ENCODE results near the gene IL2RA. TPM values are rescaled to one million over a fixed set of nuclear protein-coding genes. Genes with fewer than 3 reads are reported as not detected.
"Not testable (repeated sequence)": the region's sequence is repeated elsewhere in the genome, so short reads cannot be mapped to it uniquely, and the experiment has no call there.

The IL2RA gene
- under 1 TPM in 2 of 4 donors, not detected in 2; 0.15 to 0.28 TPM for total RNA-seq

- TF ChIP-seq POLR2A (IDR thresholded peaks at IDR 0.05), result no peak
- TF ChIP-seq, protein P1, sequence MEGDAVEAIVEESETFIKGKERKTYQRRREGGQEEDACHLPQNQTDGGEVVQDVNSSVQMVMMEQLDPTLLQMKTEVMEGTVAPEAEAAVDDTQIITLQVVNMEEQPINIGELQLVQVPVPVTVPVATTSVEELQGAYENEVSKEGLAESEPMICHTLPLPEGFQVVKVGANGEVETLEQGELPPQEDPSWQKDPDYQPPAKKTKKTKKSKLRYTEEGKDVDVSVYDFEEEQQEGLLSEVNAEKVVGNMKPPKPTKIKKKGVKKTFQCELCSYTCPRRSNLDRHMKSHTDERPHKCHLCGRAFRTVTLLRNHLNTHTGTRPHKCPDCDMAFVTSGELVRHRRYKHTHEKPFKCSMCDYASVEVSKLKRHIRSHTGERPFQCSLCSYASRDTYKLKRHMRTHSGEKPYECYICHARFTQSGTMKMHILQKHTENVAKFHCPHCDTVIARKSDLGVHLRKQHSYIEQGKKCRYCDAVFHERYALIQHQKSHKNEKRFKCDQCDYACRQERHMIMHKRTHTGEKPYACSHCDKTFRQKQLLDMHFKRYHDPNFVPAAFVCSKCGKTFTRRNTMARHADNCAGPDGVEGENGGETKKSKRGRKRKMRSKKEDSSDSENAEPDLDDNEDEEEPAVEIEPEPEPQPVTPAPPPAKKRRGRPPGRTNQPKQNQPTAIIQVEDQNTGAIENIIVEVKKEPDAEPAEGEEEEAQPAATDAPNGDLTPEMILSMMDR (IDR thresholded peaks at IDR 0.05), result no peak
- Histone ChIP-seq H3K27me3 (no peaks in the 10 kb centered on the region), H3K4me1 (no peaks in the 10 kb centered on the region), H3K27ac (no peak within 1 kb of the TSS), H3K36me3 (no peaks in the 10 kb centered on the region), H3K9me3 (no peaks in the 10 kb centered on the region), H3K4me3 (no peak within 1 kb of the TSS)
- intact Hi-C loops (cut with DNase I; ENCODE audit: low total_unique reads), result no loop called here
- no peak for DNase-seq
Observed at GRCh38 chr10:6062101-6062771, at the start of gene IL2RA. Gene IL2RA, minus strand, starts transcription at chr10:6062367. Its CDS starts 216 bp downstream, at chr10:6062151.

- no peak overlapping the region for H3K27ac ChIP-seq
- no peak for TF ChIP-seq POLR2A (IDR thresholded peaks at IDR 0.05)
- TF ChIP-seq, protein P1 (IDR thresholded peaks at IDR 0.05), result no peak
- no peaks in the 10 kb centered on the region for H3K27me3 ChIP-seq
- H3K9me3 ChIP-seq, result no peaks in the 10 kb centered on the region
- no peak for DNase-seq
- no peak overlapping the region for H3K4me3 ChIP-seq
- H3K36me3 ChIP-seq, result no peaks in the 10 kb centered on the region
- H3K4me1 ChIP-seq, result no peaks in the 10 kb centered on the region
- intact Hi-C loops (cut with DNase I; ENCODE audit: low total_unique reads), result no loop called here
Observed at GRCh38 chr10:6110136-6110535, 48.0 kb upstream of the IL2RA start.

DNA sequence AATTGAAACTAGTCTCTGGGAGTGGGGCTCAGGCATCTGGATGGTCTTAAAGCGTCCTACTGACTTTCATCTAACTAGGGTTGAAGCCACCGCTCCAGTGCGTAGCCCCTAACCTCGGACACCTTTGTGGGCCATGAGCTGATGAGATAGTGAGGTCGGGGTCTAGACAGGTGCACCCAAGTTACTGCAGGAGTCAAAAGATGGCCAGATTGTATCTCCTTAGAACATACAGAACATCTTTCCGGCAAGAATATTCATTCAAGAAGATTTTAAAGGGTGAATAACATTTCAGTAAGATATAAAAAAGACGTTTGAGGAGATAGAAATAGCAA is 47.2 kb upstream of the IL2RA start:
- H3K27ac ChIP-seq, result no peak overlapping the region
- H3K4me3 ChIP-seq, result no peak overlapping the region
- H3K9me3 ChIP-seq, result no peaks in the 10 kb centered on the region
- no peak for DNase-seq
- intact Hi-C loops (cut with DNase I; ENCODE audit: low total_unique reads), result loop anchor here (5.0 kb wide), 2 partner anchors 93 to 293 kb away; partner anchors contain the start of gene PFKFB3
- no peaks in the 10 kb centered on the region for H3K27me3 ChIP-seq
- no peaks in the 10 kb centered on the region for H3K36me3 ChIP-seq
- no peaks in the 10 kb centered on the region for H3K4me1 ChIP-seq
- TF ChIP-seq POLR2A (IDR thresholded peaks at IDR 0.05), result no peak
- TF ChIP-seq, protein P1 (IDR thresholded peaks at IDR 0.05), result no peak

- no peaks in the 10 kb centered on the region for H3K36me3 ChIP-seq
- no peak for DNase-seq
- no peaks in the 10 kb centered on the region for H3K4me1 ChIP-seq
- no peaks in the 10 kb centered on the region for H3K27me3 ChIP-seq
- TF ChIP-seq, protein P1 (IDR thresholded peaks at IDR 0.05), result peak; percentile 69 to 77 (median 74)
- TF ChIP-seq POLR2A (IDR thresholded peaks at IDR 0.05), result no peak
- no peaks in the 10 kb centered on the region for H3K9me3 ChIP-seq
- no peak overlapping the region for H3K4me3 ChIP-seq
- intact Hi-C loops (cut with DNase I; ENCODE audit: low total_unique reads), result loop anchor here (5.0 kb wide), 2 partner anchors 93 to 293 kb away; partner anchors contain the start of gene PFKFB3
- no peak overlapping the region for H3K27ac ChIP-seq
Observed at GRCh38 chr10:6108631-6109443, 46.7 kb upstream of the IL2RA start.

DNA sequence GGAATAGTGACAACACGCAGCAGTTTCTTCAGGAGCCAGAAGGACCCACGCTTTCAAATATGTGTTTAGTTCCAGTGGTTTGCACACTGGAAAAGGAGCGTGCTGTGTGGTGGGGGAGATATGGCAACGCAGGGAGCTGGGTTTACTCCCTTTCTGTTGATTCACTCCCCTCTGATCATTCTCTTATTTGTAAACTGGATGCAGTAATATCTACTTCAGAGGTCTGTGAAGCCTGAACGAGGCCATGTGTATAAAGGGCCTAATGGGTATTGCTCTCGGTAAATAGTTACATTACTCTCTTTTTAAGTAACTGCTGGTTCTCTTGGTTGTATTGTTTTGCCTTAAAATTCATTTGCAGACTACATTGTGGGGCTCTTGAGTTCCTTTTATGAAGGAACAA is 45.9 kb upstream of the IL2RA start:
- Histone ChIP-seq H3K9me3 (no peaks in the 10 kb centered on the region), H3K4me3 (no peak overlapping the region), H3K4me1 (no peaks in the 10 kb centered on the region), H3K27me3 (no peaks in the 10 kb centered on the region), H3K27ac (no peak overlapping the region), H3K36me3 (no peaks in the 10 kb centered on the region)
- no peak for TF ChIP-seq POLR2A (IDR thresholded peaks at IDR 0.05)
- TF ChIP-seq, protein P1 (IDR thresholded peaks at IDR 0.05), result no peak
- DNase-seq, result no peak
- intact Hi-C loops (cut with DNase I; ENCODE audit: low total_unique reads), result loop anchor here (5.0 kb wide), 2 partner anchors 94 to 294 kb away; partner anchors contain the start of gene PFKFB3

DNA sequence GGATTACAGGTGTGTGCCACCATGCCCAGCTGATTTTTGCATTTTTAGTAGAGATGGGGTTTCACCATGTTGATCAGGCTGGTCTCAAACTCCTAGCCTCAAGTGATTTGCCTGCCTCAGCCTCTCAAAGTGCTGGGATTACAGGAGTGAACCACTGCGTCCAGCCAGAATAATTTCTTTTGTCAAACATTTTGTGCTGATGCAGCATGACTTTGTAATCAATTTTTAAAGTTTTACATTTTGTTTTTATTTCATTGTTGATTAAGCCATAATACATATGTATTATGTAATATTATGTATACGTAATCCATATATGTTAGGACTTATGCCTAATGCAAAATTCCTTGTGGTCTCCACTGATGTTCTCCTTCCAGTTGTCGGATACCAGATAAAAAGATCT is 45.4 kb upstream of the IL2RA start:
- H3K27me3 ChIP-seq, result not testable (repeated sequence)

More for the DNA sequence above, 45.4 kb upstream of the IL2RA start:
- not testable (repeated sequence) for H3K36me3 ChIP-seq, DNase-seq, H3K9me3 ChIP-seq, H3K27ac ChIP-seq, H3K4me1 ChIP-seq, H3K4me3 ChIP-seq
- intact Hi-C loops (cut with DNase I; ENCODE audit: low total_unique reads), result loop anchor here (5.0 kb wide), 2 partner anchors 95 to 295 kb away; partner anchors contain the start of gene PFKFB3
